Measurements from ENCODE around the gene ZNRF1. TPM values are rescaled to one million over a fixed set of nuclear protein-coding genes. Genes with fewer than 3 reads are reported as not detected.

ZNRF1 gene
- polyA plus RNA-seq, 1 experiment = 24.1 TPM

DNA sequence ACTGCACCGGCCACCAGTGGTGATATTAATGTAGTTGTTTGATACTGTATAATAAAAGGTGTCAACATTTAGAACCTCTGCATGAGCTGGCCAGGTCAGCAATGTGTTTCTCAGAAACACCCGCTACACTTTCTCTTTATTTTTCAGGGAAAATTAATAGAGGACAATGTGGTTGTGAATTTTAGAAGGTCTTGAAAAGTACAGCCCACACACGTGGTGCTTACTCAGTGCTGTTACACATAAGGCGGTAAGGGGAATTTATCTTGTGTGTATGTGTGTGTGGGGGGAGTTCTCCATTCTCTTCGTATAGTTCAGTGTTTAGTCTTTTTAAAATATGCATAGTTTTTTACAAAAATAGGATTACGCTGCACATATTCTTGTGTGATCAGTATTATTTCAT lies 145.1 kb downstream of the ZNRF1 start:
- CTCF ChIA-PET = no interaction called here
- no peak for DNase-seq (ENCODE audit: low read depth)
- H3K36me3 ChIP-seq (ENCODE audit: control insufficient read depth, insufficient read depth, low read length) = no peaks in the 10 kb centered on the region
- no peak overlapping the region for H3K4me3 ChIP-seq (ENCODE audit: low read depth, low read length)
- no peaks in the 10 kb centered on the region for H3K27me3 ChIP-seq (ENCODE audit: control insufficient read depth, insufficient read depth, low read length)
- POLR2A ChIA-PET = no interaction called here
- TF ChIP-seq, protein P1, sequence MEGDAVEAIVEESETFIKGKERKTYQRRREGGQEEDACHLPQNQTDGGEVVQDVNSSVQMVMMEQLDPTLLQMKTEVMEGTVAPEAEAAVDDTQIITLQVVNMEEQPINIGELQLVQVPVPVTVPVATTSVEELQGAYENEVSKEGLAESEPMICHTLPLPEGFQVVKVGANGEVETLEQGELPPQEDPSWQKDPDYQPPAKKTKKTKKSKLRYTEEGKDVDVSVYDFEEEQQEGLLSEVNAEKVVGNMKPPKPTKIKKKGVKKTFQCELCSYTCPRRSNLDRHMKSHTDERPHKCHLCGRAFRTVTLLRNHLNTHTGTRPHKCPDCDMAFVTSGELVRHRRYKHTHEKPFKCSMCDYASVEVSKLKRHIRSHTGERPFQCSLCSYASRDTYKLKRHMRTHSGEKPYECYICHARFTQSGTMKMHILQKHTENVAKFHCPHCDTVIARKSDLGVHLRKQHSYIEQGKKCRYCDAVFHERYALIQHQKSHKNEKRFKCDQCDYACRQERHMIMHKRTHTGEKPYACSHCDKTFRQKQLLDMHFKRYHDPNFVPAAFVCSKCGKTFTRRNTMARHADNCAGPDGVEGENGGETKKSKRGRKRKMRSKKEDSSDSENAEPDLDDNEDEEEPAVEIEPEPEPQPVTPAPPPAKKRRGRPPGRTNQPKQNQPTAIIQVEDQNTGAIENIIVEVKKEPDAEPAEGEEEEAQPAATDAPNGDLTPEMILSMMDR (IDR thresholded peaks at IDR 0.05; ENCODE audit: insufficient read depth, low read depth, low read length) = no peak

DNA sequence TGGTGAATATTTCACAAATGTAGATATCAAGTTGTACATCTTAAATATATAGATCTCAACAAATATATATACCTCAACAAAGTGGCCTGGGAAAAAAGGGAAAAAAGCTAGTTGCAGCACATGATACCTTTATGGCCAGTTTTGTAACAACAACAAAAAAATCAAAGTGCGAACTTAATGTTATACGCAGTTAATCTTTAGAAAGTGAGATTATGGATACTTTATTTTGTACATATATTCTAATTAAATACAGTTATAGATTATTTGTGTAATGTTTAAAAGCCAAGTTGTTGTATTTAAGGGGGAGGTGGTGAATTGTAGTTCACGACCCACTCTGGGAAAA lies 149.1 kb downstream of the ZNRF1 start:
- POLR2A ChIA-PET = no interaction called here
- DNase-seq (ENCODE audit: low read depth) = no peak
- TF ChIP-seq, protein P1 (IDR thresholded peaks at IDR 0.05; ENCODE audit: insufficient read depth, low read depth, low read length) = no peak
- no peaks in the 10 kb centered on the region for H3K27me3 ChIP-seq (ENCODE audit: control insufficient read depth, insufficient read depth, low read length)
- CTCF ChIA-PET = interaction anchor here (1.0 kb wide), 1 partner anchor 21 kb away, joined by 4 read pairs; no protein-coding TSS in a partner anchor
- no peak overlapping the region for H3K4me3 ChIP-seq (ENCODE audit: low read depth, low read length)
- no peaks in the 10 kb centered on the region; the same call in 1 of the 2 replicates for H3K36me3 ChIP-seq (ENCODE audit: control insufficient read depth, insufficient read depth, low read length)

DNA sequence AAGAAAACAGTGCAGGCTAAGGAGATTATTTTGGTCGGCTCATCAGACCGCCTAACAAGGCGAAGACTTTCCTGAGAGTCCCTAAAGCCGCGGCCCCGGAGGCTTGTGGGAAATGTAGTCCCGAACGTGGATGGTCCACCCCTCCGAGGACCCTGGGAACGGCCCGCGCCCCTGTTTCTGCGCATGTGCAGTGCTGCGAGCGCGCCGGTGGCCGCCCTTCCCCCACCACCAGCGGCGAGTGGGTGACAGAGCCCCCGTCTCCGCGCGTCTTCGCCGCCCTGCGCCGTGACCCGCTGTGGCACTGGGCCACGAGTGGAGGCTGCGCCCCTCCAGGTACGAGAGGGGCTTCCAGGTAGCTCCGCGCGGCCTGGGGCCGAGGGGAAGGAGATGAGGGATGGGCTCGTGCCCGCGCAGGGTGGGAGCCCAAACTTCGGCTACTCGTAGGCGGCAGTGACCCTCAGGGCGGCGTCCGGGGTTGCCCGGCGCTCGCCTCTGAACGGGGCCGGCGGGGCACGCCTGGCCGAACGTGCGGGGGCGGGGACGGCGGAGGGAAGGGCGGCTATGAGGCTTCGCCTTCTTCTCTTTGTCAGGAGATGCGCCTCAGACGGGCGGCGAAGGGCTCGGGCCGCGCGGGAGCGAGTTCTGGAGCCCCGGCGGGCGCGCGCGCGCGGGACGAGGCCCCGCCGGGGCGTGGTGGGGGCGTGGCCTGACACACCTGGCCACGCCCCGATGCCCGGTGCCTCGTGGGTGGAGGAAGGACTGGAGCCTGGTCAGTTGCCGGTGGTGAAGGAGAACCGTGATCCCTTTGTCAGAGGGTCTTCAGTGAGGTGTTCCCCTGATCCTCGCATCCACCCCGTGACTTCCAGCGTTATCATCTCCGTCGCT lies 149.7 kb downstream of the ZNRF1 start, which contains the start of gene ZFP1:
TSS of gene ZFP1 (plus strand) at position 214 of the 885 bp plus-strand sequence. CDS start 4,428 bp downstream, outside the sequence.
- DNase-seq (ENCODE audit: low read depth) = peak; percentile 37
- no peaks in the 10 kb centered on the region for H3K27me3 ChIP-seq (ENCODE audit: control insufficient read depth, insufficient read depth, low read length)
- ChIA-PET POLR2A (no interaction called here), CTCF (no interaction called here)
- TF ChIP-seq, protein P1 (IDR thresholded peaks at IDR 0.05; ENCODE audit: insufficient read depth, low read depth, low read length) = no peak
- peak within 1 kb of the TSS; percentile 94 for H3K4me3 ChIP-seq (ENCODE audit: low read depth, low read length)
- no peaks in the 10 kb centered on the region; the same call in 1 of the 2 replicates for H3K36me3 ChIP-seq (ENCODE audit: control insufficient read depth, insufficient read depth, low read length)

DNA sequence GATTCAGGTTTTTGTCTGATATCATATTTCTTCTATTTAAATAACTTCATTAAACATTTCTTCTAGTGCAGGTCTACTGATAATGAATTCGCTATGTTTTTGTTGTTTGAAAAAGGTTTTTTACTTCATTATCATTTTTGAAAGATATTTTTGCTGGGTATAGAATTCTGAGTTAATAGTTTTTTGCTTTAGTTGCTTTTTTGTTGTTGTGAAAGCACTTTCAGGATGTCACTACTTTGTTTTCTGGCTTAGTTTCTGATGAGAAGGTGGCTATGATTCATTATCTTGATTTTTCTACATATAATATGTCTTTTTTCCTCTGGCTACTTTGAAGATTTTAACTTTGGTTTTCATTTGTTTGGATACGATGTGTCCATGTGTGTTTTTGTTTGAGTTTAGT lies 153.0 kb downstream of the ZNRF1 start:
- no peaks in the 10 kb centered on the region for H3K27me3 ChIP-seq (ENCODE audit: control insufficient read depth, insufficient read depth, low read length)
- ChIA-PET POLR2A (no interaction called here), CTCF (no interaction called here)
- peaks cover 1% of the 10 kb centered on the region; the same call in 1 of the 2 replicates for H3K36me3 ChIP-seq (ENCODE audit: control insufficient read depth, insufficient read depth, low read length)
- H3K4me3 ChIP-seq (ENCODE audit: low read depth, low read length) = no peak overlapping the region
- TF ChIP-seq, protein P1 (IDR thresholded peaks at IDR 0.05; ENCODE audit: insufficient read depth, low read depth, low read length) = no peak
- DNase-seq (ENCODE audit: low read depth) = no peak

DNA sequence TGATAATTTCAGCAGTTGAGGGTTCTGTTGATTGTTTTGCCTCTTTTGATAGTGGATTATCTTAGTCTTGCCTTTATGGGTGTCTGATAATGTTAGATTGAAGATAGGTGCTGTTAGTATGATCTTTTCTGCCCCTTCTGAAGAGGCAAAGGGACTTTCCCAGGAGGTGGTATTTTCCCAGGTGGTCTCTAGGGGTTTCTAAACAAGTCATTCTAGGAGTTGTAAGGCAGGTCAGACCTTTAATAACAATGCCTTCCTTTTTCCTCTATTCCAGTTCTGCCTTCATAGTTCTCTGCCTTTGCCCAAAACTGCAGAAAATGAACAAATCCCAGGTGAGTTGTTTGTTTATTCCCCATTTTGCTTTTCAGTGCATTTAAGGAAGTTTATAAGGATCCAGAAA lies 153.8 kb downstream of the ZNRF1 start:
- Histone ChIP-seq H3K36me3 (ENCODE audit: control insufficient read depth, insufficient read depth, low read length) (peaks cover 1% of the 10 kb centered on the region; the same call in 1 of the 2 replicates), H3K4me3 (ENCODE audit: low read depth, low read length) (no peak overlapping the region), H3K27me3 (ENCODE audit: control insufficient read depth, insufficient read depth, low read length) (no peaks in the 10 kb centered on the region)
- TF ChIP-seq, protein P1 (IDR thresholded peaks at IDR 0.05; ENCODE audit: insufficient read depth, low read depth, low read length) = no peak
- ChIA-PET CTCF (no interaction called here), POLR2A (no interaction called here)
- no peak for DNase-seq (ENCODE audit: low read depth)
